CD14-positive monocyte (primary cell): ENCODE measurements around the gene LENG1. TPM values are rescaled to one million over a fixed set of nuclear protein-coding genes. Genes with fewer than 3 reads are reported as not detected.

Source experiments
- DNase-seq, 3 donors: peaks; one replicate each; pipeline ENCODE4 v3.0.0-alpha.2; 2011 to 2022
- H2AFZ ChIP-seq: 2 replicates; pipeline ENCODE4 v1.6.0; 2012; ENCODE audit warnings: mild to moderate bottlenecking, low read depth, low read length, inconsistent platforms; ENCODE audit not compliant: insufficient read depth, poor library complexity, severe bottlenecking
- H3K27ac ChIP-seq, 2 donors: 1 replicate in 1 of 2; 2 replicates in 1 of 2; pipeline ENCODE4 v1.5.1; 2012 to 2013; ENCODE audit warnings: low read length in 2 of 2, control low read depth in 1 of 2, inconsistent platforms in 1 of 2, low read depth in 1 of 2, mild to moderate bottlenecking in 1 of 2
- H3K27me3 ChIP-seq, 2 donors: one replicate each; pipeline versions ENCODE4 v1.6.0 to v1.6.1; 2011 to 2013; ENCODE audit warnings: low read length in 2 of 2; ENCODE audit not compliant: control insufficient read depth in 2 of 2, insufficient read depth in 2 of 2
- H3K36me3 ChIP-seq, 2 donors: replicated peaks in 1 of 2; 1 replicate in 1 of 2; 2 replicates in 1 of 2; pipeline versions ENCODE4 v1.5.1 to v1.6.1; 2012 to 2013; ENCODE audit warnings: low read length in 2 of 2, control low read depth in 1 of 2, inconsistent platforms in 1 of 2, mild to moderate bottlenecking in 1 of 2; ENCODE audit not compliant: insufficient read depth in 2 of 2, control insufficient read depth in 1 of 2
- H3K4me1 ChIP-seq, 2 donors: 1 replicate in 1 of 2; 2 replicates in 1 of 2; pipeline versions ENCODE4 v1.5.1 to v1.6.1; 2012 to 2013; ENCODE audit warnings: low read length in 2 of 2, control low read depth in 1 of 2, inconsistent platforms in 1 of 2, mild to moderate bottlenecking in 1 of 2, moderate library complexity in 1 of 2; ENCODE audit not compliant: insufficient read depth in 2 of 2, control insufficient read depth in 1 of 2
- H3K4me2 ChIP-seq: replicated peaks from 2 replicates; pipeline ENCODE3; 2012; ENCODE audit warnings: low read length, moderate library complexity, mild to moderate bottlenecking; ENCODE audit not compliant: poor library complexity, severe bottlenecking; ENCODE audit errors: extremely low read depth
- H3K4me3 ChIP-seq, 3 experiments: fragments of 200-600 bp in 1 of 3; sonication (generic) in 1 of 3; replicated peaks in 1 of 3; 1 replicate in 2 of 3; 2 replicates in 1 of 3; pipeline ENCODE4 v1.5.1; 2011 to 2013; ENCODE audit warnings: low read length in 3 of 3, mild to moderate bottlenecking in 3 of 3, control low read depth in 2 of 3, low read depth in 2 of 3, inconsistent platforms in 1 of 3, moderate library complexity in 1 of 3
- H3K79me2 ChIP-seq: 2 replicates; pipeline ENCODE4 v1.6.0; 2012; ENCODE audit warnings: mild to moderate bottlenecking, control low read depth, inconsistent platforms, low read length, moderate library complexity; ENCODE audit not compliant: insufficient read depth
- H3K9ac ChIP-seq: 2 replicates; pipeline ENCODE4 v1.6.0; 2017; ENCODE audit warnings: low read length, mild to moderate bottlenecking; ENCODE audit not compliant: insufficient read depth, poor library complexity, severe bottlenecking
- H3K9me3 ChIP-seq, 2 donors: replicated peaks in 1 of 2; 1 replicate in 1 of 2; 2 replicates in 1 of 2; pipeline versions ENCODE4 v1.5.1 to v1.6.1; 2012 to 2013; ENCODE audit warnings: low read length in 2 of 2, control low read depth in 1 of 2; ENCODE audit not compliant: control insufficient read depth in 1 of 2, insufficient read depth in 1 of 2
- H4K20me1 ChIP-seq: 2 replicates; pipeline ENCODE4 v1.6.0; 2012; ENCODE audit warnings: mild to moderate bottlenecking, low read length, control low read depth, moderate library complexity; ENCODE audit not compliant: insufficient read depth
- H3K27ac Mint-ChIP-seq, 7 donors: one replicate each; pipeline ENCODE4 v1.8.0; 2020; ENCODE audit warnings: mild to moderate bottlenecking in 7 of 7, mixed read lengths in 7 of 7, moderate library complexity in 6 of 7, inconsistent platforms in 2 of 7
- H3K27me3 Mint-ChIP-seq, 3 donors: one replicate each; pipeline ENCODE4 v1.8.0; 2021 to 2022; ENCODE audit warnings: low read depth in 3 of 3, mild to moderate bottlenecking in 3 of 3, mixed read lengths in 3 of 3, moderate library complexity in 3 of 3, inconsistent platforms in 1 of 3
- H3K36me3 Mint-ChIP-seq, 2 donors: one replicate each; pipeline ENCODE4 v1.8.0; 2020; ENCODE audit warnings: mixed read lengths in 2 of 2, inconsistent platforms in 1 of 2, mild to moderate bottlenecking in 1 of 2
- H3K4me1 Mint-ChIP-seq: one replicate; pipeline ENCODE4 v1.8.0; 2020; ENCODE audit warnings: mild to moderate bottlenecking, mixed read lengths
- H3K4me3 Mint-ChIP-seq, 2 donors: one replicate each; pipeline ENCODE4 v1.8.0; 2020; ENCODE audit warnings: mild to moderate bottlenecking in 2 of 2, mixed read lengths in 2 of 2, moderate library complexity in 1 of 2
- H3K9me3 Mint-ChIP-seq, 7 donors: one replicate each; pipeline ENCODE4 v1.8.0; 2020 to 2022; ENCODE audit warnings: mixed read lengths in 7 of 7, mild to moderate bottlenecking in 6 of 7, moderate library complexity in 6 of 7, inconsistent platforms in 2 of 7
- CTCF ChIP-seq: fragments of 200-600 bp; IDR thresholded peaks from one replicate; pipeline ENCODE4 v1.8.0; 2022; ENCODE audit warnings: antibody characterized with exemption, mild to moderate bottlenecking
- WGBS: methylation state at CpG from one replicate; pipeline ENCODE4 v1.1.5; 2013; ENCODE audit warnings: missing lambda C conversion rate; ENCODE audit not compliant: insufficient coverage; 5-methylcytosine and 5-hydroxymethylcytosine counted together
- intact Hi-C, 2 donors: fragments of 100-400 bp; cut with micrococcal nuclease; formaldehyde crosslinking; loops; one replicate each; pipeline versions ENCODE4 v1.15.0 to v1.15.1; 2023
- polyA plus RNA-seq, 3 donors: library from polyadenylated mRNA; depleted of rRNA in 1 of 3; unstranded in 2 of 3; stranded (reverse) in 1 of 3; fragments of 300-500 nt in 2 of 3; fragments of >200 nt in 1 of 3; fragmentation: Illumina TruSeq in 2 of 3; gene quantifications; 1 replicate in 2 of 3; 2 replicates in 1 of 3; pipeline ENCODE4 v1.2.3, GENCODE V29; 2012 to 2021

The LENG1 gene
- polyA plus RNA-seq, 3 donors: 3.4 to 5.4 (median 4.2) TPM

GRCh38 chr19:54121259-54121658 is 38.3 kb downstream of the LENG1 start:
- Mint-ChIP-seq H3K27me3 (peaks cover 0 to 3% (median 0%) of the 10 kb centered on the region in 3 donors), H3K36me3 (peaks cover 74 to 81% of the 10 kb centered on the region in 2 donors), H3K27ac (peak overlapping the region in 1 of 7 donors; percentile 24), H3K4me3 (no peak overlapping the region), H3K9me3 (no peaks in the 10 kb centered on the region), H3K4me1 (peaks cover 6% of the 10 kb centered on the region)
- 94% methylated on average over 7 of the region's 10 CpGs for WGBS
- no peak overlapping the region for H3K4me2 ChIP-seq
- TF ChIP-seq CTCF: no peak
- H3K9me3 ChIP-seq: no peaks in the 10 kb centered on the region
- H3K27me3 ChIP-seq: no peaks in the 10 kb centered on the region
- no peak overlapping the region for H3K4me3 ChIP-seq
- no peaks in the 10 kb centered on the region for H4K20me1 ChIP-seq
- H3K9ac ChIP-seq: no peak overlapping the region
- intact Hi-C loops: no loop called here
- no peak overlapping the region for H2AFZ ChIP-seq
- no peak for DNase-seq
- H3K79me2 ChIP-seq: peaks cover 13% of the 10 kb centered on the region
- peaks cover 64 to 79% of the 10 kb centered on the region in 2 donors for H3K36me3 ChIP-seq
- no peak overlapping the region for H3K27ac ChIP-seq
- peaks cover 2 to 4% of the 10 kb centered on the region in 2 donors for H3K4me1 ChIP-seq

DNA sequence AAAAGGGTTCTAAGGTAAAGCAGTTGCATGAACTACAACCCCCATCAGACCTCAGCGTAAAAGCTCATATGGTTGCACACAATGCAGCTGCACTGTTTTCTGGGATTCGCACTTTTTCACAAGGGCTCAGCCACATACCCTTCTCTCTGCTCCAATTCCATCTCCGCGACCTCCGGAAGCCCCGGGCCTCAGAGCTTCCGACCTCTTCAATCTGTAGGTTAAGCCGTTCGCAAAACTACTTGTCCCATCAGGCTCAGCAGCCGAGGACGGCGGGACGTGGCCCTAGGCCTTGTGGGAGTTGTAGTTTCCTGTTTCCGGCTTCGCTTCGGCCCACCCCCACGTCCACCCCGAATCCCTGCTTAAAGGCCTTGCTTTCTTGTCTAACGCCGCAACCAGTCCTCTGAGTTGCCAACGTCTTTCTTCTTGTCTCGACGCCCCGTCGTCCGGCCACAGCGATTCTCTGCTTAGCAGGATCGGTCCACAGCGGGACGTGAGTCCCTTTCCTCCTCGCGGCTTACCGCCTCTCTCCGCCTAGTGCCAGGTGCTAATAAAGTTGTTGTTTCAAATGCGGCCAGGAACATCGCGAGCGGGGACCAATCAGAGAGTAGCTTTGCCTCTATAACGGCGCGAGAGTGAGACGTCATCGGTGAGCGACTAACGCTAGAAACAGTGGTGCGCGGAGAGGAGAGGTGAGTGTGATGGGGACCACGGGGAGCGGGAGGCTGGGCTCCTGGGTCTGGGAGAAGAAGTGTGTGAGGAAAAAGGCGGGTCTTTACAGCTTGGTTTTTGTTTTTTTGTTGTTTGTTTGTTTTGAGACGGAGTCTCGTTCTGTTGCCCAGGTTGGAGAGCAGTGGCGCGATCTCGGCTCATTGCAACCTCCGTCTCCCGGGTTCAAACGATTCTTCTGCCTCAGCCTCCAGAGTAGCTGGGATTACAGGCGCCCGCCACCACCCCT is 44.1 kb downstream of the LENG1 start, which contains the start of the genes PRPF31 and TFPT:
TSS of gene PRPF31 (plus strand) at position 646 of the 955 bp plus-strand sequence. CDS start 2,525 bp downstream, outside the sequence.
TSS of gene TFPT (minus strand) at position 549 of the 955 bp plus-strand sequence. CDS start at position 161, 388 bp downstream.
- Histone ChIP-seq H2AFZ (peak within 1 kb of the TSS; percentile 94), H3K9me3 (no peaks in the 10 kb centered on the region), H3K27ac (peak within 1 kb of the TSS; percentile 70 to 84), H4K20me1 (peaks cover 28% of the 10 kb centered on the region), H3K9ac (peak within 1 kb of the TSS; percentile 71), H3K4me2 (peak within 1 kb of the TSS; percentile 87), H3K36me3 (peaks cover 22 to 40% of the 10 kb centered on the region in 2 donors), H3K4me3 (peak within 1 kb of the TSS; percentile 52 to 94 (median 83)), H3K79me2 (peaks cover 44% of the 10 kb centered on the region), H3K27me3 (no peaks in the 10 kb centered on the region), H3K4me1 (peaks cover 19 to 27% of the 10 kb centered on the region in 2 donors)
- TF ChIP-seq CTCF: no peak
- peak; percentile 97 to 98 (median 98) for DNase-seq
- H3K36me3 Mint-ChIP-seq: peaks cover 33 to 54% of the 10 kb centered on the region in 2 donors
- peaks cover 29% of the 10 kb centered on the region for H3K4me1 Mint-ChIP-seq
- H3K27me3 Mint-ChIP-seq: peaks cover 0 to 3% (median 0%) of the 10 kb centered on the region in 3 donors
- no peaks in the 10 kb centered on the region for H3K9me3 Mint-ChIP-seq
- intact Hi-C loops: loop anchor here (1.0 to 2.0 kb wide), 2 partner anchors 12 to 13 kb away; partner anchors contain the start of gene NDUFA3 (in 1 of the 2)
- under 1% methylated on average over 48 of the region's 60 CpGs for WGBS
- H3K27ac Mint-ChIP-seq: peak within 1 kb of the TSS; percentile 94 to 98 (median 98)
- H3K4me3 Mint-ChIP-seq: peak within 1 kb of the TSS; percentile 90 to 98
